K562 (cell line): Measurements from ENCODE around the gene UVRAG. TPM values are rescaled to one million over a fixed set of nuclear protein-coding genes. Genes with fewer than 3 reads are reported as not detected.

ENCODE experiments used
- ATAC-seq: fragments of 200-7000 bp; cut with Tn5 transposase; 3 replicates; pipeline ENCODE4 v1.9.1; 2020; ENCODE audit warnings: moderate library complexity
- BruUV-seq: library from RNA; stranded (reverse); fragments of 400-500 nt; replicated peaks from 2 replicates; lab custom pipeline; 2021; lab: Mats Ljungman, UMichigan
- CTCF ChIA-PET: fragments of 300-600 bp; formaldehyde crosslinking; extraction: SDS; loops from one replicate; lab custom pipeline; 2021; ENCODE audit warnings: low intra/inter-chr PET ratio; lab: Yijun Ruan, JAX
- POLR2A ChIA-PET: fragments of 300-600, 350-650 bp; sonication (Branson Sonifier 250); formaldehyde crosslinking; extraction: SDS; loops from one replicate; lab custom pipeline; 2021; ENCODE audit warnings: antibody characterized with exemption, inconsistent platforms; lab: Yijun Ruan, JAX
- DNase-seq, 4 experiments: peaks; one replicate each; pipeline versions ENCODE4 v3.0.0 to v3.0.0-alpha.2; 2011 to 2018; ENCODE audit warnings: low spot score in 3 of 4, mixed read lengths in 3 of 4; ENCODE audit errors: extremely low read depth in 1 of 4
- FAIRE-seq: peaks from 2 replicates; lab custom pipeline; 2011; peaks lifted over from hg19 to GRCh38; lab: Jason Lieb, UNC
- H2AFZ ChIP-seq: 2 replicates; pipeline ENCODE4 v1.6.0; 2011; ENCODE audit warnings: low read depth, low read length, control low read depth, inconsistent platforms
- H3K27ac ChIP-seq: fragments of 200-600 bp; 3 replicates; pipeline ENCODE4 v1.8.0; 2011; ENCODE audit warnings: low read depth, mild to moderate bottlenecking, control low read depth, inconsistent platforms, low read length, moderate library complexity, mixed read lengths; ENCODE audit errors: extremely low read depth
- H3K27me3 ChIP-seq, 2 experiments: fragments of 300-600 bp in 1 of 2; 2 replicates in 1 of 2; 3 replicates in 1 of 2; pipeline versions ENCODE4 v1.6.0 to v1.8.0; 2011; ENCODE audit warnings: inconsistent platforms in 2 of 2, low read length in 2 of 2, mild to moderate bottlenecking in 1 of 2, mixed read lengths in 1 of 2, moderate library complexity in 1 of 2; ENCODE audit not compliant: control insufficient read depth in 2 of 2, insufficient read depth in 2 of 2
- H3K36me3 ChIP-seq: fragments of 300-600 bp; 3 replicates; pipeline ENCODE4 v1.8.0; 2011; ENCODE audit warnings: mild to moderate bottlenecking, low read length, inconsistent platforms; ENCODE audit not compliant: control insufficient read depth, insufficient read depth
- H3K4me1 ChIP-seq, 2 experiments: fragments of 200-600 bp in 1 of 2; replicated peaks in 1 of 2; 2 replicates in 1 of 2; 3 replicates in 1 of 2; pipeline versions ENCODE4 v1.5.1 to v1.8.0; 2011; ENCODE audit warnings: inconsistent platforms in 2 of 2, low read length in 2 of 2, mild to moderate bottlenecking in 1 of 2, mixed read lengths in 1 of 2, moderate library complexity in 1 of 2; ENCODE audit not compliant: control insufficient read depth in 2 of 2, insufficient read depth in 2 of 2
- H3K4me2 ChIP-seq: 2 replicates; pipeline ENCODE4 v1.6.1; 2011; ENCODE audit warnings: low read length, control low read depth, inconsistent platforms, mixed read lengths; ENCODE audit not compliant: insufficient read depth
- H3K4me3 ChIP-seq: fragments of 200-600 bp; sonication (generic), shearing (Covaris generic); 2 replicates; pipeline ENCODE4 v1.5.1; 2016; ENCODE audit warnings: control low read depth, inconsistent platforms
- H3K79me2 ChIP-seq: fragments of 200-600 bp; 3 replicates; pipeline ENCODE4 v1.8.0; 2011; ENCODE audit warnings: low read length, inconsistent platforms; ENCODE audit not compliant: control insufficient read depth, insufficient read depth
- H3K9ac ChIP-seq, 2 experiments: 2 replicates each; pipeline versions ENCODE4 v1.6.0 to v1.6.1; 2011; ENCODE audit warnings: low read depth in 2 of 2, low read length in 2 of 2, control low read depth in 1 of 2, inconsistent platforms in 1 of 2, mild to moderate bottlenecking in 1 of 2, mixed read lengths in 1 of 2; ENCODE audit not compliant: insufficient read depth in 1 of 2
- H3K9me1 ChIP-seq: one replicate; pipeline ENCODE4 v1.6.0; 2011; ENCODE audit warnings: inconsistent platforms, mild to moderate bottlenecking, low read length, moderate library complexity; ENCODE audit not compliant: control insufficient read depth, insufficient read depth
- H3K9me3 ChIP-seq: replicated peaks from 2 replicates; pipeline ENCODE4 v1.5.1; 2011; ENCODE audit warnings: low read depth, low read length, inconsistent platforms; ENCODE audit not compliant: control insufficient read depth, insufficient read depth
- H4K20me1 ChIP-seq: replicated peaks from 2 replicates; pipeline ENCODE4 v1.6.1; 2011; ENCODE audit warnings: low read length, inconsistent platforms, mixed read lengths; ENCODE audit not compliant: control insufficient read depth, insufficient read depth
- FOXJ3 ChIP-seq: sonication (generic); formaldehyde crosslinking; IDR thresholded peaks from 2 replicates; pipeline ENCODE4 v1.4.0; 2020; ENCODE audit warnings: mild to moderate bottlenecking, missing genetic modification reagents
- IRF2 ChIP-seq: sonication (generic); formaldehyde crosslinking; IDR thresholded peaks from 2 replicates; pipeline ENCODE4 v1.8.1; 2022; ENCODE audit warnings: mild to moderate bottlenecking, missing genetic modification reagents
- KHSRP ChIP-seq: fragments of 450-650 bp; IDR thresholded peaks from 2 replicates; pipeline ENCODE4 v1.6.1; 2017
- RAD21 ChIP-seq, 2 experiments: fragments of 250-450 bp in 1 of 2; fragments of 450-650 bp in 1 of 2; sonication (Bioruptor Pico) in 1 of 2; formaldehyde crosslinking in 1 of 2; IDR thresholded peaks in 1 of 2; conservative IDR thresholded peaks in 1 of 2; 2 replicates each; pipeline versions ENCODE4 v1.4.0 to v1.8.0; 2020 to 2022; ENCODE audit warnings: mild to moderate bottlenecking in 2 of 2, moderate library complexity in 1 of 2
- RBM14 ChIP-seq: fragments of 200-400 bp; formaldehyde crosslinking; IDR thresholded peaks from 2 replicates; pipeline ENCODE4 v1.6.1; 2018; ENCODE audit warnings: low read depth, mild to moderate bottlenecking, low read length, moderate library complexity, borderline replicate concordance; ENCODE audit not compliant: insufficient read depth
- SMARCA5 ChIP-seq: fragments of 450-650 bp; IDR thresholded peaks from 2 replicates; pipeline ENCODE4 v1.6.1; 2016
- TEAD4 ChIP-seq, 2 experiments: sonication (generic) in 1 of 2; formaldehyde crosslinking in 1 of 2; IDR thresholded peaks; 2 replicates each; pipeline versions ENCODE4 v1.6.1 to v1.8.0; 2012 to 2022; ENCODE audit warnings: borderline replicate concordance in 1 of 2, inconsistent platforms in 1 of 2, low read length in 1 of 2, mild to moderate bottlenecking in 1 of 2, missing genetic modification reagents in 1 of 2
- WGBS: fragments of 100-300 bp; shearing (Covaris generic); methylation state at CpG from one replicate; pipeline ENCODE4 v1.1.6; 2016; ENCODE audit warnings: low coverage, mixed read lengths; ENCODE audit not compliant: insufficient coverage; ENCODE audit errors: missing lambda C conversion rate; 5-methylcytosine and 5-hydroxymethylcytosine counted together
- in situ Hi-C: fragments of 300-500 bp; cut with MboI; formaldehyde crosslinking; loops from 4 replicates; pipeline ENCODE4 v1.15.0; 2018; ENCODE audit warnings: inconsistent platforms, mixed read lengths
- intact Hi-C: fragments of 100-400 bp; cut with micrococcal nuclease; formaldehyde crosslinking; loops from 2 replicates; pipeline ENCODE4 v1.14.2; 2022
- polyA plus RNA-seq, 8 experiments: library from polyadenylated mRNA; depleted of rRNA in 4 of 8; stranded (reverse) in 5 of 8; unstranded in 3 of 8; fragments of >200 nt; fragmentation: Nextera tagmentation in 2 of 8; fragmentation: Illumina TruSeq in 1 of 8; extraction: Ambion mirVana in 2 of 8; extraction: Trizol in 1 of 8; gene quantifications; 2 replicates each; pipeline versions ENCODE4 v1.2.1 to v1.2.3, GENCODE V29; 2011 to 2014; ENCODE audit warnings: inconsistent platforms in 1 of 8, missing spikeins in 1 of 8
- total RNA-seq, 7 experiments: library from RNA; depleted of rRNA in 6 of 7; stranded (reverse); fragments of >200 nt in 6 of 7; fragmentation: Illumina TruSeq in 2 of 7; extraction: Trizol in 2 of 7; gene quantifications; 2 replicates each; pipeline versions ENCODE4 v1.2.1 to v1.2.3, GENCODE V29; 2011 to 2021; ENCODE audit warnings: low replicate concordance in 1 of 7
- TF ChIP-seq, protein P1 (sequence below): fragments of 150-350 bp; conservative IDR thresholded peaks from 2 replicates; pipeline ENCODE4 v1.6.1; 2014; ENCODE audit warnings: low read length
- TF ChIP-seq, protein P2 (sequence below): sonication (generic); formaldehyde crosslinking; IDR thresholded peaks from 2 replicates; pipeline ENCODE4 v1.5.0; 2020; ENCODE audit warnings: missing genetic modification reagents
- TF ChIP-seq, protein P3 (sequence below), 2 experiments: fragments of 450-650 bp in 1 of 2; IDR thresholded peaks; 2 replicates each; pipeline ENCODE4 v1.6.1; 2011 to 2017; ENCODE audit warnings: low read depth in 2 of 2, antibody characterized with exemption in 1 of 2, borderline replicate concordance in 1 of 2, low read length in 1 of 2, mild to moderate bottlenecking in 1 of 2, mixed read lengths in 1 of 2; ENCODE audit not compliant: control insufficient read depth in 1 of 2

Gene UVRAG
- total and polyA plus RNA-seq, 9 of the 15 experiments (the other 6 are each of a cell fraction or from before 2014, with no cell fraction given), result 3.1 to 17.8 (median 12.4) TPM

DNA sequence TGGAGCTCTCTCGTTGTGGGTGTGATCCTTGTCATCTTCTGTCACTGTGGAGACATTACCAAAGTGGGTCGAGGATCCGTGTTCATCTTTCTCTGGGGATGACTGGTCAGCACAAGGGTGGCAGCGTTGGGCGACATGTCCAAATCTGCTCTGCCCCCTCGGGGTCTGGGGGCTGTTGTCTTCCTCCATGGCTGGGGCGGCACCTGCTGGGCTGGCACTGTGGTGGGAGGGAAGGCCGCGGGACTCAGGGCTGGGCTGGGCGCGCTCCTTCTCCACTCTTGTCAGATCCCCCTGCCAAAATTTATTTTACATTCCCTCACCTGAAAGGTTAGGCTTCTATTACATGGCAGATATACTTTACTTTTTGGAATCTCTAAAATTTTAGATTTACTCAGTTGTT is 96.4 kb downstream of the UVRAG start:
- Histone ChIP-seq H3K4me3 (no peak overlapping the region), H4K20me1 (no peaks in the 10 kb centered on the region), H3K27ac (no peak overlapping the region), H2AFZ (no peak overlapping the region), H3K79me2 (no peaks in the 10 kb centered on the region), H3K9me1 (no peaks in the 10 kb centered on the region), H3K9ac (no peak overlapping the region), H3K4me2 (no peak overlapping the region), H3K9me3 (no peaks in the 10 kb centered on the region), H3K27me3 (no peaks in the 10 kb centered on the region), H3K36me3 (peaks cover 18% of the 10 kb centered on the region; the same call in 2 of the 3 replicates), H3K4me1 (0 out of 5 replicates have a peak, but pooled peaks cover 0 to 2% of the 10 kb centered on the region in 2 experiments)
- no peak for DNase-seq
- intact Hi-C loops, result no loop called here
- TF ChIP-seq, protein P1, sequence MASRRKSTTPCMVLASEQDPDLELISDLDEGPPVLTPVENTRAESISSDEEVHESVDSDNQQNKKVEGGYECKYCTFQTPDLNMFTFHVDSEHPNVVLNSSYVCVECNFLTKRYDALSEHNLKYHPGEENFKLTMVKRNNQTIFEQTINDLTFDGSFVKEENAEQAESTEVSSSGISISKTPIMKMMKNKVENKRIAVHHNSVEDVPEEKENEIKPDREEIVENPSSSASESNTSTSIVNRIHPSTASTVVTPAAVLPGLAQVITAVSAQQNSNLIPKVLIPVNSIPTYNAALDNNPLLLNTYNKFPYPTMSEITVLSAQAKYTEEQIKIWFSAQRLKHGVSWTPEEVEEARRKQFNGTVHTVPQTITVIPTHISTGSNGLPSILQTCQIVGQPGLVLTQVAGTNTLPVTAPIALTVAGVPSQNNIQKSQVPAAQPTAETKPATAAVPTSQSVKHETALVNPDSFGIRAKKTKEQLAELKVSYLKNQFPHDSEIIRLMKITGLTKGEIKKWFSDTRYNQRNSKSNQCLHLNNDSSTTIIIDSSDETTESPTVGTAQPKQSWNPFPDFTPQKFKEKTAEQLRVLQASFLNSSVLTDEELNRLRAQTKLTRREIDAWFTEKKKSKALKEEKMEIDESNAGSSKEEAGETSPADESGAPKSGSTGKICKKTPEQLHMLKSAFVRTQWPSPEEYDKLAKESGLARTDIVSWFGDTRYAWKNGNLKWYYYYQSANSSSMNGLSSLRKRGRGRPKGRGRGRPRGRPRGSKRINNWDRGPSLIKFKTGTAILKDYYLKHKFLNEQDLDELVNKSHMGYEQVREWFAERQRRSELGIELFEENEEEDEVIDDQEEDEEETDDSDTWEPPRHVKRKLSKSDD, result no peak
- TF ChIP-seq RAD21 (CRISPR knock-in tag; conservative IDR thresholded peaks at IDR 0.05 in 1 of 2, IDR thresholded peaks at IDR 0.05 in 1 of 2) (no peak), TEAD4 (IDR thresholded peaks at IDR 0.05; ENCODE audit: low read length) (no peak), TEAD4 (CRISPR knock-in tag; IDR thresholded peaks at IDR 0.05; ENCODE audit: borderline replicate concordance) (no peak), RBM14 (no peak), FOXJ3 (CRISPR knock-in tag) (no peak), KHSRP (no peak), IRF2 (no peak), SMARCA5 (no peak)
- TF ChIP-seq, protein P2, sequence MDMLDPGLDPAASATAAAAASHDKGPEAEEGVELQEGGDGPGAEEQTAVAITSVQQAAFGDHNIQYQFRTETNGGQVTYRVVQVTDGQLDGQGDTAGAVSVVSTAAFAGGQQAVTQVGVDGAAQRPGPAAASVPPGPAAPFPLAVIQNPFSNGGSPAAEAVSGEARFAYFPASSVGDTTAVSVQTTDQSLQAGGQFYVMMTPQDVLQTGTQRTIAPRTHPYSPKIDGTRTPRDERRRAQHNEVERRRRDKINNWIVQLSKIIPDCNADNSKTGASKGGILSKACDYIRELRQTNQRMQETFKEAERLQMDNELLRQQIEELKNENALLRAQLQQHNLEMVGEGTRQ (CRISPR knock-in tag), result no peak
- TF ChIP-seq, protein P3, sequence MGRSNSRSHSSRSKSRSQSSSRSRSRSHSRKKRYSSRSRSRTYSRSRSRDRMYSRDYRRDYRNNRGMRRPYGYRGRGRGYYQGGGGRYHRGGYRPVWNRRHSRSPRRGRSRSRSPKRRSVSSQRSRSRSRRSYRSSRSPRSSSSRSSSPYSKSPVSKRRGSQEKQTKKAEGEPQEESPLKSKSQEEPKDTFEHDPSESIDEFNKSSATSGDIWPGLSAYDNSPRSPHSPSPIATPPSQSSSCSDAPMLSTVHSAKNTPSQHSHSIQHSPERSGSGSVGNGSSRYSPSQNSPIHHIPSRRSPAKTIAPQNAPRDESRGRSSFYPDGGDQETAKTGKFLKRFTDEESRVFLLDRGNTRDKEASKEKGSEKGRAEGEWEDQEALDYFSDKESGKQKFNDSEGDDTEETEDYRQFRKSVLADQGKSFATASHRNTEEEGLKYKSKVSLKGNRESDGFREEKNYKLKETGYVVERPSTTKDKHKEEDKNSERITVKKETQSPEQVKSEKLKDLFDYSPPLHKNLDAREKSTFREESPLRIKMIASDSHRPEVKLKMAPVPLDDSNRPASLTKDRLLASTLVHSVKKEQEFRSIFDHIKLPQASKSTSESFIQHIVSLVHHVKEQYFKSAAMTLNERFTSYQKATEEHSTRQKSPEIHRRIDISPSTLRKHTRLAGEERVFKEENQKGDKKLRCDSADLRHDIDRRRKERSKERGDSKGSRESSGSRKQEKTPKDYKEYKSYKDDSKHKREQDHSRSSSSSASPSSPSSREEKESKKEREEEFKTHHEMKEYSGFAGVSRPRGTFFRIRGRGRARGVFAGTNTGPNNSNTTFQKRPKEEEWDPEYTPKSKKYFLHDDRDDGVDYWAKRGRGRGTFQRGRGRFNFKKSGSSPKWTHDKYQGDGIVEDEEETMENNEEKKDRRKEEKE (IDR thresholded peaks at IDR 0.05; ENCODE audit: borderline replicate concordance in 1 of 2, control insufficient read depth in 1 of 2, low read depth in 2 of 2, low read length in 1 of 2), result no peak
- FAIRE-seq, result no peak
- ChIA-PET POLR2A (interaction anchor here (0.7 to 0.8 kb wide), 2 partner anchors 49 to 1696 kb away, joined by 3 read pairs; no protein-coding TSS in a partner anchor), CTCF (no interaction called here)
- no TSS peak for BruUV-seq
- WGBS, result 85% methylated on average over 11 of the region's 11 CpGs
- in situ Hi-C loops, result no loop called here
- no peak for ATAC-seq
